SKM-1 (cell line): ENCODE results near the gene GSN.
A peak's percentile ranks its signal among the peaks of the same experiment; 100 is the strongest.

Experiments
- DNase-seq: peaks from one replicate; lab custom pipeline; 2025; ENCODE audit not compliant: unreplicated experiment; lab: John Stamatoyannopoulos, UW

GSN gene

DNA sequence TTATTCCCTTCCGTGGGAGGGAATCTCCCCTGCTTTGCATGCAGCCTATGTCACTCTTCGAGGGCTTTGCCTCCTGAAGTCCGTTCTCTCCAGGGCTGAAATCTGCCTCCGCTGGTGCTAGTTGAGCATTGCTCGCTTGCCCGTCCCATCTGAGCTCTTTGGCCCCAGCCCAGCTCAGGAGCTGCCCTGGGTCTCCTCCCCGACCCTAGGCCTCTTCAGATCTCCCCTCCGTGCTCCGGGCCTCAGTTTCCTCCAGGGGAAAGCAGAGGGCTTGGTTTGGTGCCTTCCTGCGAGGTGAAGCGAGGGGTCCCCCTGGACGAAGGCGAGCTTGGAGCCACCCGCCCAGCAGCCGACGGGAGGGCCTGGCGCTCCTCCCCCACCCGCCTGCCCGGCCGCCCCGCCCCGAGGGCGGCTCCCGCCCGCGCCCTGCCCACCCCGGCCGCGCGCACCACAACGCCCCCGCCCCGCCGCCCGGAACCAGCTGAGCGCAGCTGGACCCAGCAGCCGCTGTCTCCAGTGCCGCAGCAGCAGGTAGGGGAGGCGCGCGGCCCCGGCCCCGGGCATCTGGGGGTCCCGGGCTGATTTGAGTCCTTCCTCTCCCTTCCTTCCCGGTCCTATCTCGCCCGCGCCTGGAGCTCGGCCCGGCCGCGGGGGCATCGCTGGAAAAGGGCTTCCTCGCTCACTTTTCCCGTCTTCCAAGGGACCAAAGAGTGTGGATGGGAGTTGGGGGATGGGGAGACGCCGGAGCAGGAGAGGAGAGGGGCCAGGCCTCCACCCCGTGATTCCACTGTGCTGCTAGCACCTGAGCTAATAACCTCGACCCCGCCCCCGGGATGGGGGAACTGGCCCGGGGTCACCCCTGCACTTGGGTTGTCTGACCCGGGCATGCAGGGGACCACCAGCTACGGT is at the start of gene GSN:
GSN (plus strand) TSS at position 474 of the 909 bp plus-strand sequence. CDS start 33,810 bp downstream, outside the sequence.
- no peak for DNase-seq

- DNase-seq = no peak
These were observed 49.5 kb upstream of the GSN start for GRCh38 chr9:121218357-121219027.

DNA sequence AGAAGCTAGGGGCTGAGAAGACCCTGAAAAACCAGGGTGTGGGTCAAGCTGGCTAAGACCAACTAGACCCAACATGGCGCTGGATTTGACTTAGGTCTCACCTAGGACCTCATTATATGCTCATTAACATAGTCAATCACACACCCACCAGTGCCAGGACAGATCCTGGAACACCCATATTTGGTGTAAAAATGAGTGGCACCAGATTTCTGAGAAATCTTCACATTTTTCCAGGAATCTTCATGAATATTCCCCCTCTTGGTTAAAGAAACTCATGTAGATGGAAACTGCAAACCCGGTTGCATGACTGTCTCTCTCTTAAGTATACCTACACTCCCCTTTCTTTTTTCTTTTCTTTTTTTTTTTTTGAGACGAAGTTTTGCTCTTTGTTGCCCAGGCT is 48.4 kb upstream of the GSN start:
- DNase-seq = no peak

- no peak for DNase-seq
These were observed 46.8 kb upstream of the GSN start for GRCh38 chr9:121220996-121221663.

- no peak for DNase-seq
These were observed 46.3 kb upstream of the GSN start for GRCh38 chr9:121221664-121222055.

GRCh38 chr9:121222524-121223171 is 45.3 kb upstream of the GSN start:
- peak; percentile 36 for DNase-seq

DNA sequence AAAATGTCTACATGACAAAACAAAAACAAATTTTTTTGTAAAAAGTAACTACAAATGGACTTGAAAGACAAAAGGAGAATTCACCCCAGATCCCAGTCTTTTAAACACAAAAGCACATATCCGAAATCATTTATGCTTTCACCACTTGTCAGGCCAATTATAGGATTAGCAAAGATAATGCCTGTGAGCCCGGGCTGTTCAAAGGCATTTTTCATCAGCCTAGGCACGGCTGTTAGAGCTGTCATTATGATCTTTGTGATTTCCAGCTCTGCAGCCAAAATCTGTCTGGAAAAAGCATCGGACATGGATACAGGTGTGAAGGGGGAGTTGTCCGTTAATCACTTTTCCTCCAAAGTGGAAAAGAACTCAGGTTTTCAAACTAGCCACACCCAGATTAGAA is 42.7 kb upstream of the GSN start:
- DNase-seq = no peak

- DNase-seq = no peak
These were observed 41.8 kb upstream of the GSN start for GRCh38 chr9:121226175-121226574.

DNA sequence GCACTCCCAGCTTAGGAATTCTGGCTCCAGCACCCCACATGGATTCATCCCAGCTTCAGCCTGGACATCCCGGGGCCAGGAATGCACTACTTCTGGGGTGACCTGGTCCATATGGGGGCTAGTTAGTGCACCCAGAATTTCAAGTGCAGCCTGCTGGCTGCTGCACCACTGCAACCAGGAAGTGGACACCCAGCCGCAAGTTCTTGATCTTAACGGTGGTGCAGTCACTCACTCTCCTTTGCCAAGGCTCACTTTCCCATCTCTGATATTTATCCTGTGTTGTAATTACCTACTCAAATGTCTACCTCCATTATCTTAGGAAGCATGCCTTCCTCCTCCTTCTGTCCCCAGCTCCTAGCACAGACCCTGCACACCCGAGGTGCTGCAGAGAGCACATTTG is 40.1 kb upstream of the GSN start:
- DNase-seq = no peak

DNA sequence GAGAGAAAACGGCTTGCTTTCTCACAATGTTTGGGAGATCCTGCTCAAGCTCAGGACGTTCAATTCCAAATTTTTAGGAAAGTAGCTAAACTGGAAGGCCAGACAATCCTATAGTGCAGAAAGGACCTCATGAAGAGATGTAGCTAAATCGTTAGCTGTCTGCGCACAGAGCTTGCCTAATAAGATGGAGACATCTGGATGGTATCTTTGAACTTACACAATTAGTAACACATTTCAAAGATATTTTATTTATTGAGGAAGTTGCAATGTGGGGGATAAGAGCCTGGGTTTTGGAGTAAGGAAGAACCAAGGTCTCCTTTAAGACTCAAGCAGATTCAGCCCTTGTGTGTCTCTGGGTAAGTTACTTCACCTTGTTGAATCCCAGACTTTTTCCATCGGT is 37.7 kb upstream of the GSN start:
- no peak for DNase-seq

- DNase-seq = no peak
These were observed 35.7 kb upstream of the GSN start for GRCh38 chr9:121232251-121232650.

DNA sequence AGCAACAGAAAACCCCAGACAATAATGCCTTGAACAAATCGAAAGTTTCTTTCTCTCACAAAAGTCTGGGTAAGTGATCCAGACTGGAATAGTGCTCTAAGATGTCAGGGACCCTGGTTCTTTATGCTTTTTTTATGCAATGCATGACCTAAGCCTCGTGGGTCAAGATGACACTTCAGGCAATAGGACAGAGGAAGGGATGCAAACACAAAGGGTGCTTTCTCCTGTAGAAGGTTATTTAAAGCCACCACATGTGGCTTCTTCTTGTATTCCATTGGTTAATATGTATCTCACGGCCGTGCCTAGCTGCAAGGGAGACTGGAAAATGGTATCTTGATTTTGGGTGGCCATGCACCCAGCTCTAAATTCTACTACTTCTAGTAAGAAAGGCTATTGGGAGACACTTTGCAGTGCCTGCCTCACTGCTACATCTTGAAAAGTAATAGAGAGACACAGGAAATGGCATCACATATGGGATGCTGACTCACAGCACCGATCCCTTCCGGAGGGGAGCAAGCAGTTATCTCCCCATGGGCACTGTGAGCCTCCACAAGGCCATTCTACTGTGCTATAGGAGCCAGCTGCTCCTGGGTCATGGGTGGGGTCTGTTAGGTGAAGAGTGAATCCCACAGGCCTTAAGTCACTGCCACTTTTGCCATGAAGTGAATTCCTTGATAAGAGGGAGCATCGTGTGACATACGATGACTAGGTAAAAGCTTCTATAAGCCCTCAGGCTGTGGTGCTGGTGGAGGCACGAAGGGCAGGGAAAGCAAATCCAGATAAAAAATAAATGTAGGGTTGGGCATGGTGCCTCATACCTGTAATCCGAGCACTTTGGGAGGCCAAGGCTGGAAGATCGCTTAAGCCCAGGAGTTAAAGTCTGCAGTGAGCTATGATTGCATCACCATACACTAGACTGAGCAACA is 33.8 kb upstream of the GSN start:
- DNase-seq = no peak

- no peak for DNase-seq
These were observed 33.2 kb upstream of the GSN start for GRCh38 chr9:121234832-121235161.

DNA sequence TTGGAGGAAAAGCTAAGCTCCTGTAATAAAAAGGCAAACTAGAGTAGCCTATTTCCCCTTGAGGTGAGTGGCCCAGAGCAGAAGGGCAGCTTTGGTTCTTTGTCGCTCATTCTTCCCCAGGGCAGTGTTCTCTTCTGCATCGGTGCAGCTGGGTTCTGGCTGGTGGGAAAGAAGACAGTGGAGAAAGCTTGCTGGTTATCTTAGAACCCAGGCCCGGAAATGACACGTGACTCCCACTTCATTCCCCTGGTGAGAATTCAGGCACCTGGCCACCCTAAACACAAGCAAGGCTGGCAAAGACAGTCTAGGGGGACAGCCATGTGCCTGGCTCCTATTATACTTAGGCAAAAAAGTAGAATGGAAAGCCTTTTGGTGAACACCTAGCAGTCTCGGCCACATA is 32.5 kb upstream of the GSN start:
- no peak for DNase-seq

DNA sequence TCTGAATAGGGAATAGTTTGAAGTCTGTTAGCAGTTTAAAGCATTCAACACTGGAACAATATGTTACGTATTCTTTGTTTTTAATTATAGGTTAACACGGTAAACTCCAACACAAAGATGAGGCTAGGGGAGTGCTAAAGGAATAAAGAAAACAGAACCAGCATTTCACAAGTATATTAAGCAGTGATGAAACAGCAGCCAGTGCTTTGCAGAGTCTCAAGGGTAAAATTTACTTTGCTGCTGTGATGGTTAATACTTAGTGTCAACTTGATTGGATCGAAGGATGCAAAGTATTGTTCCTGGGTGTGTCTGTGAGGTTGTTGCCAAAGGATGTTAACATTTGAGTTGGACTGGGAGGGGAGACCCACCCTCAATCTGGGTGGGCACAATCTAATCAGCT is 30.0 kb upstream of the GSN start:
- no peak for DNase-seq

- DNase-seq = no peak
These were observed 28.9 kb upstream of the GSN start for GRCh38 chr9:121239071-121239470.

DNA sequence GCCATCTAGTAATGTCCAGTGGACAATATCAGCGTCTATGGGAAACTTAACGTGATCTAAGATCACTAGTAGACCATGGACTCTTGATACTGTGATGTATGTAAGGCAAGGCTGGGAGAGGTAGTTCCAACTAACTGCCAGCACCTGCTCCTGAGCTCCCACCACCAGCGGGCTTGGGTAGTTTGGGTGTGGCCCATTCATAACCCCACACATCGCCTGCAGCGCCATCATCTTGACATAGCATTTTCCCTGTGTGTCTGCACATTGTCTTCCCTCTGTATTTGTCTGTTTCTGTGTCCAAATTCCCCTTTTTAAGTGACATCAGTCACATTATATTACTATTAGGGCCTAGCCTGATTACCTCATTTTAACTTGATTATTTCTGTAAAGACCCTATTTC is 28.1 kb upstream of the GSN start:
- no peak for DNase-seq

GRCh38 chr9:121240472-121241135 is 27.4 kb upstream of the GSN start:
- no peak for DNase-seq

DNA sequence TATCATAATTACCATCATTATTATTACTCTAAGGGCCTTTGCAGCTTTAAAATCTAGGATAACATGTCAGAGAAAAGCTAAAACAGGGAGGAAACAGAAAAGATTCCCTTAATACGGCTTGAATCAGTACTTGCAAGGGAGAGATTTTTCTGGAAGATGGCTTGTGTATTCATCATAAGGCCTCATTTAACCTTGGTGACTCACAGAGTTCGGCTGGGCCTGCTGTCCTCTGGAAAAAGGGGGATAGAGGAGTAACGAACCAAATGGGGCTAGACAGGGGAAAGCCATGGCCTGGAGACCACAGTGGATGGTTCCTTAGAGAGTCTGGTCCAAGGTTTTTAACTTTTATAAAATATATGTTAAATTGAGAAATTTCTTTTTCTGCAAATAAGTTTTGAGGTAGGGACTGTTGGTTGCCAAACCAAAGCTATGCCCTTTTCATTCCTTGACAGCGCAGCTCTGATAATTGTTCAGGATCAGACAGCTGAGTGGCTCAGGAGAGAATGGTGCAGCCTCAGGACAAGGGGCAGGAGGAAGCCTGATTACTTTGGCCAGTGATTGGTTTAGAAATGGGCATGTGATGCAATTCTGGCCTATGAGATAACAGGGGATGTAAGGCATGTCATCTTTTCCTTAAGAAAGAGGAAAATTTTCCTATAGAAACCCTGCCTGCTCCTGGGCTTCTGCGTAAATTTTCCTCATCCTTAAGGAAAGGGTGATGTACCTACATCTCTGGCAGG is 25.6 kb upstream of the GSN start:
- no peak for DNase-seq
